Measurements from ENCODE around the gene WNK3.
"Not testable (repeated sequence)": the region's sequence is repeated elsewhere in the genome, so short reads cannot be mapped to it uniquely, and the experiment has no call there.

The WNK3 gene

DNA sequence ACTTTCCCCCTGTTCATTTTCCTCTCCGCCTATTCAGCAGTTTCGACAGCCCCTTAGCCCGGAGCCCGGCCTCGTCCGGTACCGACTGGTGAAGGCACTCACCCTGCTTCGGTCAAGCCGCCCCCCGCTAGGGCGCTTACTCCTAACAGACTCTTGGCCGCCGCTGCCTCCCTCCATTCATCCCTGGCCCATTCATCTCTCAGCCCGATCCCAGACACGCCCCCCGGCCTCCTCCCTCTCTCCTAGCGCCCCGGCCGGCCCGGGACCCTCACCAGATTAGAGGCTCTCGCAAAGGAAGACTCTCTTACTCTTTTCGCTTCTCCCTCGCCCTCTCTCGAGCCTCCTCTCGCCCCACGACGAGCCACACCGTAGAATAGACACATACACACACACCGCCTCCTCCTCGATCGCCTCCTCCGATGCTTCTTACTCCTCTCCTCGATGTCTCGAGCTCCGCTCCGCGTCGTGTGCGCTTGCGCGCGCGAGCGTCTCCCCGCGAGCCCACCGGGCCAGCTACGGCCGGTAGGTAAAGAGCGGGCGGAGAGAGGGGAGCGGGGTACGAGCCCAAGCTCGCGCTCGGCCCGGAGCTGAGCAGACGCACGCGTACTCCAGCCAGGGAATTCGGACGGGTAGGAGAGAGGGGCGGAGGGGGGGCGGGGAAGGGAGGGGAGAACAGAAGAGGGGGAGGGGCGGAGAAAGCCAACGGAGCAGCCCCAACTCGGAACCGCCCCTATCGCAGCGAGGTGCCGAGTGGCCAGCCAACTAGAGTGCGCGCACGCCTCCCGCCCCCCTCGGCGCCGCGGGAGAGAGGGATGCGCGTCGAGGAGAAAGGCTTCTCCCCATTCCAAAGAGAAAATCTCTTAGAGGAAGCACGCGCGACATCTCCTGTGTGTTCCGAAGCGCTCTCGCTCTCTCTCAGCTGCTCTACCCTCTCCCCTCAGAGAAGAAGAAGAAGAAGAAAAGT lies at the start of gene WNK3:
TSS of gene WNK3 (minus strand) at position 633 of the 964 bp plus-strand sequence.
- DNase-seq: no peak

GRCh38 chrX:54407266-54407665 lies 49.4 kb upstream of the WNK3 start:
- no peak for DNase-seq

- no peak for DNase-seq
These were observed 39.3 kb upstream of the WNK3 start for GRCh38 chrX:54397113-54397512.

GRCh38 chrX:54386314-54386713 lies 28.5 kb upstream of the WNK3 start:
- no peak for DNase-seq

GRCh38 chrX:54384661-54385060 lies 26.8 kb upstream of the WNK3 start:
- DNase-seq: not testable (repeated sequence)

DNA sequence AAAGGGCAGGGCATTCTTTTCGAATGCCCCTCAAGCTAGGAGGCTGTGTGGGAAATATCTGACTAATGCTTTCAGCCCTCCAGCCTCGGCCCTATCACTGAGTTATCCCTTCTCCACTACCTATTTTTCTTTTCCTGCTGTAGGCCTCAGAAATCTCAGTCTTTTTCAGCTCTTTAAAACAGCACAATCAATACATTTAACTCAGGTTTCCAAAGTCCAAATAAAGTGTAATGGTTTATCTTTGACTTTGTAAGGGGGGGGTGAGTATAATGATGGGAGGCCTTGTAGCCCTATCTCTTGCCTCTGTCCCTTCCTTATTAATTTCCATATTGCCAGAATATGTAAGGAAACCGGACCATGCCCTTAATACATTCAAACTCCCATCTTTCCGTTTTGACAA lies 1.6 kb upstream of the WNK3 start:
- no peak for DNase-seq

GRCh38 chrX:54358424-54359211 lies 772 bp upstream of the WNK3 start:
- DNase-seq: no peak

- DNase-seq: no peak
These were observed 5.2 kb downstream of the WNK3 start for GRCh38 chrX:54352677-54353076.

DNA sequence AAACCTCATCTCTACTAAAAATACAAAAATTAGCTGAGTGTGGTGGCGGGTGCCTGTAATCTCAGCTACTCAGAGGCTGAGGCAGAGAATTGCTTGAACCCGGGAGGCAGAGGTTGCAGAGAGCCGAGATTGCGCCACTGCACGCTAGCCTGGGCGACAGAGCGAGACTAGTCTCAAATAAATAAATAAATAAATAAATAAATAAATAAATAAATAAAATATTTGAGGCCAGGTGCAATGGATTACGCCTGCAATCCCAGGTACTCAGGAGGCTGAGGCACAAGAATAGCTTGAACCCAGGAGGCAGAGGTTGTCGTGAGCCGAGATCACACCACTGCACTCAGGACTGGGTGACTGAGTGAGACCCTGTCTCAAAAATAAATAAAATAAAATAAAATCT lies 20.5 kb downstream of the WNK3 start:
- DNase-seq: not testable (repeated sequence)

- no peak for DNase-seq
These were observed 32.8 kb downstream of the WNK3 start for GRCh38 chrX:54325077-54325476.

- no peak for DNase-seq
These were observed 37.8 kb downstream of the WNK3 start for GRCh38 chrX:54320067-54320466.

DNA sequence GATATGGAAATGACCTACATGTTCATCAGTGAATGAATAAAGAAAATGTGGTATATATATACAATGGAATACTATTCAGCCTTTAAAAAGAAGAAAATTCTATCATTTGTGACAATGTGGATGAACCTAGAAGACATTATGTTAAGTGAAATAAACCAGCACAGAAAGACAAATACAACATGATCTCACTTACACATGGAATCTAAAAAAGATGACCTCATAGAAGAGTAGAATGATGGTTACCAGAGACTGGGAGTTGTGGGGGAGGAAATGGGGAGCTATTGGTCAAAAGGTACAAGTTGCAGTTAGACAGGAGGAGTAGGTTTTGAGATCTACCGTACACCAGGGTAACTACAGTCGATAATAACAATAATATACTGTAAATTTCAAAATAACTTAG lies 51.5 kb downstream of the WNK3 start:
- no peak for DNase-seq

DNA sequence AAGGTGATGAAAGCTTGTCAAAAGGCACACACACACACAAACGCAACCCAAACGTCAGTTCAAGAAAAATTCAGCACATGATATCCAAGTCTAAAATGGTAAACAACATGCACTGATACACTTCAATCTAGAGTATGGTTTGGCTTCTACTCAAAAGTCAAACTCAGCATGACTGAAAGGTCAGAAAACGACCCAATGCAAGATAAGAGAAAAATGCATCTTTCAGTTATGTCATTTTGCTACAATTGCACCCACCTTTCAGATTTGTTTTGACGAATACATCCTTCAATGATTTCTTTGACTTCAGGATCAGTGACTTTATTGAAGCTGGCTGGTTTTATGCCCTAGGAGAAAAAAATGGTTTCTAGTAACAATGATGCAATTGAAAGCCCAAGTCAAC lies 56.3 kb downstream of the WNK3 start:
- no peak for DNase-seq

DNA sequence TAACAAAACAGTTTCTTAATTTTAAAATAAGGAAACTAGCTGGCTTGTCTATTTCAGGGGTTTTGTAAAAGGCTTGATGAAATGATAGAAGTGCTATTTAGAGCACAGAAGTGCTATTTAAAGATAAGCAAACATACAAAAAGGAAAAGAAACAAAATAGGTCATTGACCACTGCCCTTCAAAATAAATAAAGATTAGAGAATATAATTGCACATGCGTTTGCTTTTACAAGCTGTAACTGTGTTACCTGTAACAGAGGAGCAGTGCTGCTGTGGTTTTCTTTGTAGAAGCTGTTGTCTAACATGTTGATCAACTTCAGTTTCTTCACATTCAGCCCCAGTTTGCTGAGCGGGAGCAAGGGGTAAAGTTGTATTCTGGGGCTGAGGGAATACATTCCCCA lies 63.5 kb downstream of the WNK3 start:
- DNase-seq: no peak

- DNase-seq: no peak
These were observed 65.1 kb downstream of the WNK3 start for GRCh38 chrX:54292755-54293154.

GRCh38 chrX:54291758-54292157 lies 66.1 kb downstream of the WNK3 start:
- no peak for DNase-seq

- no peak for DNase-seq
These were observed 68.9 kb downstream of the WNK3 start for GRCh38 chrX:54288968-54289367.

DNA sequence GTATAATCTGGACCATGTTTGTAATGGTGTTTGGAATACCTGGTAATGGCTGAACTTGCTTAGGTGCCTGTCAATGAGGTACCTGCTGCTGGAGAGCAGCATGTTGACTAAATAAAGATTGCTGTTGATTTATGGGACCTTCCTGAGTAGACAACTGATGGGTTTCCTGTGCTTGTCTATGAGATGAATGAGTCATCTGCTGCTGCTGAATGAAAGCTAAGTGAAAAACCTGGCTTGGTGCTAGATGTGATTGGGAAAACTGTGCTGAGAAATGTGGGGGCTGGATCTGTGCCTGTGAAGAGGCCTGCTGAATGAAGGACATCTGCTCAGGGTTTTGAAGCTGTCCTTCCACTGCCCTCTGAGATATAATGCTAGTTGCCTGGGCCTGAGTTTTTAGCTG lies 69.6 kb downstream of the WNK3 start:
- DNase-seq: no peak

GRCh38 chrX:54281676-54282075 lies 76.2 kb downstream of the WNK3 start:
- no peak for DNase-seq

GRCh38 chrX:54280466-54280865 lies 77.4 kb downstream of the WNK3 start:
- DNase-seq: no peak

DNA sequence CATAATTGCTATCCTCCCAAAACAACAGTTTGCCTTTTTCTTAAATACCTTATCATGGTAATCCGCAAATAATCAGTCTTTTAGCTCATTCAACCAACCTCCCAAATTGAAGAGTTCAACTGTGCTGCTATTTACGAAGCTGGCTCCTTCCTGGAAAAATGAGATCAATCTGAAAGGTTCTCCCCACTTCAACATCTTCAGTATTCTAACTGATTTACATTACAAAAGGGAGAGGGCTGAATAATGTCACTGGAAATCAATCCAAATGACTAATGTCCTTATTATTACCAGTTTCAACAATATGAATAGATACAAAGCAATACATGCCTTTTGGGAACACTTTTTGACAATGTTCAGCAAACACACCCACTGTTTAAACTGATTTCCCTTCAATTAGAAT lies 86.2 kb downstream of the WNK3 start:
- DNase-seq: no peak

DNA sequence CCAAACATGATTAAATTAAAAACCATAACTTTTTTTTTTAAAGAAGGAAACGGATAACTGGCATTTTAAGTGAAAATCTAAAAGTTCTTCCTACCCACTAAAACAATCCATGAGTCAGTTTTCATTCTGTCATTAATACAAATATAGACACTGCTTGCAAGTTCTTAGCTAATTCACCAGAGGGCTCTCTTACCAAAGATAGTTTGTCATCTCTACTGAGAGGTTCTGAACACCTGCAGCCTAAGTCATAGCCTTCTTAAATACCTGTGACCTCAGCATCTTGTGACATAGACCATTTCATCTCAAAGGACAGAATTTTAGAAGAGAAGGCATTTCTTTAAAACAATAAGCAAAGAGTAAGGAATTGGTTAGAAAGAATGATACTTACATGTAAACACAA lies 109.5 kb downstream of the WNK3 start:
- no peak for DNase-seq

DNA sequence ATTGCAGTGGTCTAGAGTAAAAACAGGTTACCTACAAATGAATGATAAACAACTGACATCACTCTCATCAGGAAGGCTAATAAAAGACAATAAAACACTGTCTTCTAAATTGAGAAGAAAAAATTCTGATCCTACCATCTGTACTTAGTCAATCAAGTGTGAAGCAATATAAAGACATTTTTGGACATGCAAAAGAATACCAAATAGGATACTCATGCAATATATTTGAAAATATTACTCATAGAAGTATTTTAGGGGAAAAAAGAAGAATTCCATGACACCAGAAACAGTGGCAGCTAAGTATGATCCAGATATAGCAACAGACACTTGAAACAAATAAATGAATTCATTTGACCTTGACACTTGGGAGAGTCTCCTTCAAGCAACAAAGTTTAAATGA lies 111.0 kb downstream of the WNK3 start:
- no peak for DNase-seq

- no peak for DNase-seq
These were observed 119.3 kb downstream of the WNK3 start for GRCh38 chrX:54238588-54238987.

Data from KG1 (cell line).